Body of pancreas (tissue), 4 donors: ENCODE results near the gene BANK1. TPM values are rescaled to one million over a fixed set of nuclear protein-coding genes. Genes with fewer than 3 reads are reported as not detected.

Source experiments
- ATAC-seq: fragments of 150-250 bp; one replicate; pipeline ENCODE4 v1.9.1; 2016
- DNase-seq, 4 donors: peaks; one replicate each; pipeline ENCODE4 v3.0.0-alpha.2; 2019
- H3K27ac ChIP-seq, 4 donors: fragments of 200-600 bp; sonication (generic); 1 replicate in 3 of 4; 2 replicates in 1 of 4; pipeline versions ENCODE4 v1.5.1 to v1.6.1; 2016 to 2019; ENCODE audit warnings: mild to moderate bottlenecking in 1 of 4, mixed read lengths in 1 of 4, moderate library complexity in 1 of 4
- H3K27me3 ChIP-seq, 2 donors: fragments of 200-600 bp; sonication (generic); one replicate each; pipeline ENCODE4 v1.6.0; 2016; ENCODE audit warnings: mild to moderate bottlenecking in 1 of 2
- H3K36me3 ChIP-seq, 2 donors: fragments of 200-600 bp; sonication (generic); replicated peaks in 1 of 2; 2 replicates each; pipeline ENCODE4 v1.5.1; 2016; ENCODE audit warnings: low read depth in 2 of 2; ENCODE audit not compliant: insufficient read depth in 1 of 2
- H3K4me1 ChIP-seq: fragments of 200-600 bp; sonication (generic); one replicate; pipeline ENCODE4 v1.6.0; 2016
- H3K4me3 ChIP-seq, 2 donors: fragments of 200-600 bp; sonication (generic); 1 replicate in 1 of 2; 2 replicates in 1 of 2; pipeline ENCODE4 v1.5.1; 2016 to 2019
- H3K9me3 ChIP-seq, 3 donors: fragments of 200-600 bp; sonication (generic); 1 replicate in 2 of 3; 2 replicates in 1 of 3; pipeline ENCODE4 v1.5.1; 2016
- POLR2A ChIP-seq, 3 donors: fragments of 450-650 bp; IDR thresholded peaks; one replicate each; pipeline ENCODE4 v1.6.1; 2016; ENCODE audit warnings: antibody characterized with exemption in 3 of 3, mild to moderate bottlenecking in 2 of 3
- WGBS, 2 donors: methylation state at CpG; one replicate each; pipeline ENCODE4 v1.1.5; 2017; 5-methylcytosine and 5-hydroxymethylcytosine counted together
- intact Hi-C: fragments of 100-400 bp; cut with DNase I; formaldehyde crosslinking; loops from one replicate; pipeline ENCODE4 v1.15.1; 2023
- total RNA-seq, 2 donors: library from RNA; depleted of rRNA; stranded (reverse); fragments of >200 nt; gene quantifications; one replicate each; pipeline ENCODE4 v1.1.0, GENCODE V29; 2016
- TF ChIP-seq, protein P1 (sequence below), 7 experiments: fragments of 450-650 bp in 4 of 7; fragments of 200-600 bp in 3 of 7; sonication (generic) in 3 of 7; IDR thresholded peaks; one replicate each; pipeline ENCODE4 v1.5.1; 2016 to 2019; ENCODE audit warnings: antibody characterized with exemption in 7 of 7

Gene BANK1
- total RNA-seq, 2 donors from 2014 or later, result 1.0 to 2.0 TPM

- Histone ChIP-seq H3K36me3 (no peaks in the 10 kb centered on the region), H3K27ac (no peak overlapping the region), H3K4me3 (no peak overlapping the region), H3K27me3 (no peaks in the 10 kb centered on the region), H3K9me3 (no peaks in the 10 kb centered on the region), H3K4me1 (no peaks in the 10 kb centered on the region)
- intact Hi-C loops, result no loop called here
- WGBS, 2 donors, result 40% methylated on average over 2 of the region's 2 CpGs
- ATAC-seq (no peak), DNase-seq (no peak)
- no peak for TF ChIP-seq POLR2A (IDR thresholded peaks at IDR 0.05)
- TF ChIP-seq, protein P1, sequence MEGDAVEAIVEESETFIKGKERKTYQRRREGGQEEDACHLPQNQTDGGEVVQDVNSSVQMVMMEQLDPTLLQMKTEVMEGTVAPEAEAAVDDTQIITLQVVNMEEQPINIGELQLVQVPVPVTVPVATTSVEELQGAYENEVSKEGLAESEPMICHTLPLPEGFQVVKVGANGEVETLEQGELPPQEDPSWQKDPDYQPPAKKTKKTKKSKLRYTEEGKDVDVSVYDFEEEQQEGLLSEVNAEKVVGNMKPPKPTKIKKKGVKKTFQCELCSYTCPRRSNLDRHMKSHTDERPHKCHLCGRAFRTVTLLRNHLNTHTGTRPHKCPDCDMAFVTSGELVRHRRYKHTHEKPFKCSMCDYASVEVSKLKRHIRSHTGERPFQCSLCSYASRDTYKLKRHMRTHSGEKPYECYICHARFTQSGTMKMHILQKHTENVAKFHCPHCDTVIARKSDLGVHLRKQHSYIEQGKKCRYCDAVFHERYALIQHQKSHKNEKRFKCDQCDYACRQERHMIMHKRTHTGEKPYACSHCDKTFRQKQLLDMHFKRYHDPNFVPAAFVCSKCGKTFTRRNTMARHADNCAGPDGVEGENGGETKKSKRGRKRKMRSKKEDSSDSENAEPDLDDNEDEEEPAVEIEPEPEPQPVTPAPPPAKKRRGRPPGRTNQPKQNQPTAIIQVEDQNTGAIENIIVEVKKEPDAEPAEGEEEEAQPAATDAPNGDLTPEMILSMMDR (IDR thresholded peaks at IDR 0.05), result no peak
Observed at GRCh38 chr4:101972791-101973190, 182.3 kb downstream of the BANK1 start.

DNA sequence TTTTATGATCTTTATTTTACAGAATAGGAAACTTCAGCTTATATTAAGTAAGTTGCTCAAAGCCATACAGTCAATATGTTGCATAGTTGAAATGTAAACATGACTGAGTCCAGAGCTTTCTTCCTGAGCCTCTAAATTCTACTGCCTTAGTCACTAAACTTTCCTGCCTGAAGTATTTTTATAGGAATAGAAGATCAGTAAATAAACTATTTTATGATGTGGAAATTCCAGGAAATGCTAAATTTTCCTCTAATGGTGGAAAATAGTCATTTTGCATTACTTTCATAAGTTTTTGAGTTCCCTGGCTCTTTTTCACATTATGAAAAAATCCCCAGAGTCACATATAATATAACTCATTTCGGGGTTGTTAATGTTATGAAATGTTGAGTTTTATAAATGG, 182.8 kb downstream of the BANK1 start:
- H3K36me3 ChIP-seq, result no peaks in the 10 kb centered on the region
- intact Hi-C loops, result no loop called here
- H3K4me3 ChIP-seq, result no peak overlapping the region
- no peak for ATAC-seq
- no peaks in the 10 kb centered on the region for H3K9me3 ChIP-seq
- no peak overlapping the region for H3K27ac ChIP-seq
- no peak for DNase-seq
- no peaks in the 10 kb centered on the region for H3K27me3 ChIP-seq
- no peaks in the 10 kb centered on the region for H3K4me1 ChIP-seq
- 57 to 70% methylated on average over 1 of the region's 1 CpG for WGBS, 2 donors
- TF ChIP-seq, protein P1 (IDR thresholded peaks at IDR 0.05), result no peak
- TF ChIP-seq POLR2A (IDR thresholded peaks at IDR 0.05), result no peak

GRCh38 chr4:101977076-101977475, 186.5 kb downstream of the BANK1 start:
- TF ChIP-seq POLR2A (IDR thresholded peaks at IDR 0.05), result no peak
- no peak for ATAC-seq
- H3K27ac ChIP-seq, result no peak overlapping the region

GRCh38 chr4:101981756-101982155, 191.2 kb downstream of the BANK1 start:
- DNase-seq (no peak), ATAC-seq (no peak)
- 9 to 11% methylated on average over 1 of the region's 1 CpG for WGBS, 2 donors
- no peak for TF ChIP-seq POLR2A (IDR thresholded peaks at IDR 0.05)
- TF ChIP-seq, protein P1 (IDR thresholded peaks at IDR 0.05), result no peak
- Histone ChIP-seq H3K27me3 (no peaks in the 10 kb centered on the region), H3K4me1 (peaks cover 3% of the 10 kb centered on the region), H3K9me3 (no peaks in the 10 kb centered on the region), H3K36me3 (no peaks in the 10 kb centered on the region), H3K27ac (no peak overlapping the region), H3K4me3 (no peak overlapping the region)
- intact Hi-C loops, result no loop called here

More at GRCh38 chr4:101977076-101977475, 186.5 kb downstream of the BANK1 start:
- WGBS, 2 donors, result 38 to 41% methylated on average over 2 of the region's 2 CpGs
- H3K4me3 ChIP-seq, result no peak overlapping the region
- H3K4me1 ChIP-seq, result peaks cover 3% of the 10 kb centered on the region
- no peaks in the 10 kb centered on the region for H3K36me3 ChIP-seq
- no peaks in the 10 kb centered on the region for H3K27me3 ChIP-seq
- intact Hi-C loops, result no loop called here
- H3K9me3 ChIP-seq, result no peaks in the 10 kb centered on the region
- no peak for DNase-seq

- H3K36me3 ChIP-seq, result no peaks in the 10 kb centered on the region
- no peak overlapping the region for H3K27ac ChIP-seq
- peaks cover 3% of the 10 kb centered on the region for H3K4me1 ChIP-seq
- DNase-seq (no peak), ATAC-seq (no peak)
- no peaks in the 10 kb centered on the region for H3K9me3 ChIP-seq
- 38 to 50% methylated on average over 1 of the region's 1 CpG for WGBS, 2 donors
- no peak for TF ChIP-seq POLR2A (IDR thresholded peaks at IDR 0.05)
- TF ChIP-seq, protein P1 (IDR thresholded peaks at IDR 0.05), result no peak
- intact Hi-C loops, result no loop called here
- H3K4me3 ChIP-seq, result no peak overlapping the region
- no peaks in the 10 kb centered on the region for H3K27me3 ChIP-seq
Observed at GRCh38 chr4:101983835-101984234, 193.3 kb downstream of the BANK1 start.
